BE2C (cell line): ENCODE data around the gene APEX1.
A peak's percentile ranks its signal among the peaks of the same experiment; 100 is the strongest.
"Not testable (repeated sequence)": the region's sequence is repeated elsewhere in the genome, so short reads cannot be mapped to it uniquely, and the experiment has no call there.

ENCODE experiments used
- DNase-seq: peaks from one replicate; pipeline ENCODE4 v3.0.0-alpha.2; 2020
- H3K27me3 ChIP-seq: fragments of 250-450 bp; sonication (Bioruptor Pico); 2 replicates; pipeline ENCODE4 v1.5.1; 2020; ENCODE audit warnings: mild to moderate bottlenecking
- H3K36me3 ChIP-seq: fragments of 250-450 bp; sonication (Bioruptor Pico); 2 replicates; pipeline ENCODE4 v1.5.1; 2020; ENCODE audit warnings: mild to moderate bottlenecking
- H3K4me1 ChIP-seq: fragments of 250-450 bp; sonication (Bioruptor Pico); 2 replicates; pipeline ENCODE4 v1.5.1; 2020
- H3K4me3 ChIP-seq: 2 replicates; pipeline ENCODE4 v1.5.1; 2011; ENCODE audit warnings: low read depth, low read length
- H3K9me3 ChIP-seq: fragments of 250-450 bp; sonication (Bioruptor Pico); 2 replicates; pipeline ENCODE4 v1.5.1; 2020
- TF ChIP-seq, protein P1 (sequence below): IDR thresholded peaks from 2 replicates; pipeline ENCODE4 v1.5.1; 2012; ENCODE audit warnings: mild to moderate bottlenecking, low read depth, low read length

APEX1 gene

DNA sequence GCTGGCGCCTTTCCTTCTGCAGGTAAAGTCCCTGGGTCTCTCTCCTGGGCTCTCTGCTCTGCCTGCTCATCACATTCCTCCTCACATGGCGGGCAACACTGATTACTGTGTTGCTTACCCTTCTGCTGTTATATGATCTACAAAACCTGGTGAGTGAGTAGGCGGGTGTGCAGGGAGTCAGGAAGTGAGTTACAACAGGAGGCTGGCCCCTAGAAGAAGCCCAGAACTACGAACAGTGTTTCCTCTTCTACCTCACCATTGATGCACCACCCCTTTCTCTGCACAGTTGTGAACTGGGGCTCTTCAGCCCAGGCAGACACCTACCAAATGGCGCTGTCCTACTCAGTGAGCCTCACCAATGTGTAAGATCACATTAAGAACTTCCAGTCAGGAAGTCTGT lies 14.1 kb upstream of the APEX1 start:
- TF ChIP-seq, protein P1, sequence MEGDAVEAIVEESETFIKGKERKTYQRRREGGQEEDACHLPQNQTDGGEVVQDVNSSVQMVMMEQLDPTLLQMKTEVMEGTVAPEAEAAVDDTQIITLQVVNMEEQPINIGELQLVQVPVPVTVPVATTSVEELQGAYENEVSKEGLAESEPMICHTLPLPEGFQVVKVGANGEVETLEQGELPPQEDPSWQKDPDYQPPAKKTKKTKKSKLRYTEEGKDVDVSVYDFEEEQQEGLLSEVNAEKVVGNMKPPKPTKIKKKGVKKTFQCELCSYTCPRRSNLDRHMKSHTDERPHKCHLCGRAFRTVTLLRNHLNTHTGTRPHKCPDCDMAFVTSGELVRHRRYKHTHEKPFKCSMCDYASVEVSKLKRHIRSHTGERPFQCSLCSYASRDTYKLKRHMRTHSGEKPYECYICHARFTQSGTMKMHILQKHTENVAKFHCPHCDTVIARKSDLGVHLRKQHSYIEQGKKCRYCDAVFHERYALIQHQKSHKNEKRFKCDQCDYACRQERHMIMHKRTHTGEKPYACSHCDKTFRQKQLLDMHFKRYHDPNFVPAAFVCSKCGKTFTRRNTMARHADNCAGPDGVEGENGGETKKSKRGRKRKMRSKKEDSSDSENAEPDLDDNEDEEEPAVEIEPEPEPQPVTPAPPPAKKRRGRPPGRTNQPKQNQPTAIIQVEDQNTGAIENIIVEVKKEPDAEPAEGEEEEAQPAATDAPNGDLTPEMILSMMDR: no peak
- Histone ChIP-seq H3K9me3 (no peaks in the 10 kb centered on the region), H3K4me1 (no peaks in the 10 kb centered on the region), H3K27me3 (peaks cover 11% of the 10 kb centered on the region; the same call in 1 of the 2 replicates), H3K4me3 (no peak overlapping the region), H3K36me3 (no peaks in the 10 kb centered on the region)
- DNase-seq: no peak

DNA sequence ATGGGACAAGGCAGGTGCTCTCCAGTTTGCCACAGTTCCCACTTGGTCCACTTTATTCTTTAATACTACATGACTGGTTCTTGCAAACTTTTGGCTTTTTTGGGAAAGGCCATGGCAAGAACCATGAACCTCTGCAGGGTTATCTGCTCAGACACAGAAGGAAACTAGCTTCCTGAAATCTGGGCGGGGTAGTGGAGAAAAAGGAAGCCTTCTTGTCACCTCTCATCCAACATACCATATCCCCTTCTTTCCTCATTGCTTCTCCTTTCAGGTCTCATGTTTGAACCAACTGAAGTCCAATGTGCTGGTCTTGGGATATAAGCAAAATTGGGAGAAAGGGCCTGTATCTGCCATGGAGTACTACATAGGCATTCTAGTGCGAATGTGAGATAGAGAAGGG lies 13.6 kb upstream of the APEX1 start:
- TF ChIP-seq, protein P1: no peak
- Histone ChIP-seq H3K27me3 (peaks cover 11% of the 10 kb centered on the region; the same call in 1 of the 2 replicates), H3K36me3 (peaks cover 4% of the 10 kb centered on the region)

DNA sequence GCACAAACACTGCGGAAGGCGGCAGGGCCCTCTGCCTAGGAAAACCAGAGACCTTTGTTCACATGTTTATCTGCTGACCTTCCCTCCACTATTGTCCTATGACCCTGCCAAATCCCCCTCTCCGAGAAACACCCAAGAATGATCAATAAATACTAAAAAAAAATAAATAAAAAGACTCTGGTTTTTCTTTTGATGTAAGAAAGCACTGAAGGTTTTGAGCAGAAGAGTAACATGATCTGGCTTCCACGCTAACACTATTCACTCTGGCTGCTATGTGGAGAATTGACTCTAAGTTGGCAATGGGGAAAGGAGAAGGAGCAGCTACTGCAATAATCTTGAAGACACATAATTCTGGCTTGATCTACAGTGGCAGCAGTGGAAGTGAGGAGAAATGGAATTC lies 11.4 kb upstream of the APEX1 start:
- not testable (repeated sequence) for H3K4me3 ChIP-seq, DNase-seq, H3K4me1 ChIP-seq

More for the DNA sequence above, 13.6 kb upstream of the APEX1 start:
- Histone ChIP-seq H3K4me3 (no peak overlapping the region), H3K9me3 (no peaks in the 10 kb centered on the region), H3K4me1 (no peaks in the 10 kb centered on the region)
- DNase-seq: no peak

DNA sequence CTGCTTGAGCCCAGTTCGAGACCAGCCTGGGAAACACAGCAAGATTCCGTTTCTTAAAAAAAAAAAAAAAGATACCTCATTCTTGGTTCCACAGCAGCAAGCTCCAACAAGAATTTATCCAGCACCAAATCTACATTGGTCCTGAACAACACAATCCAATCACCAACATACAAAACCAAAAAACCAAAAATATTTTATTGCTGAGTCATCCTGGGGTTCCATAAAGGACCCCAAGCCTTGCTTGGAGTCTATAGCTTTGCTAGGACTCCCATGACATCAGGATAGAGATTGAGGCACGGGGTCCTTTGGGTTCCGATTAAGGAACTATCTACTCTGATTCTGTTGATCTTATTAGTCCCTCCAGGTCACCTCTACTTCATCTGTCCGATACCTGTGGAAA lies 8.1 kb upstream of the APEX1 start:
- Histone ChIP-seq H3K9me3 (no peaks in the 10 kb centered on the region), H3K4me3 (no peak overlapping the region), H3K4me1 (no peaks in the 10 kb centered on the region), H3K36me3 (peaks cover 47% of the 10 kb centered on the region), H3K27me3 (no peaks in the 10 kb centered on the region)
- DNase-seq: no peak
- TF ChIP-seq, protein P1: no peak

More for the DNA sequence above, 11.4 kb upstream of the APEX1 start:
- H3K36me3 ChIP-seq: peaks cover 24% of the 10 kb centered on the region
- H3K27me3 ChIP-seq, H3K9me3 ChIP-seq: not testable (repeated sequence)

DNA sequence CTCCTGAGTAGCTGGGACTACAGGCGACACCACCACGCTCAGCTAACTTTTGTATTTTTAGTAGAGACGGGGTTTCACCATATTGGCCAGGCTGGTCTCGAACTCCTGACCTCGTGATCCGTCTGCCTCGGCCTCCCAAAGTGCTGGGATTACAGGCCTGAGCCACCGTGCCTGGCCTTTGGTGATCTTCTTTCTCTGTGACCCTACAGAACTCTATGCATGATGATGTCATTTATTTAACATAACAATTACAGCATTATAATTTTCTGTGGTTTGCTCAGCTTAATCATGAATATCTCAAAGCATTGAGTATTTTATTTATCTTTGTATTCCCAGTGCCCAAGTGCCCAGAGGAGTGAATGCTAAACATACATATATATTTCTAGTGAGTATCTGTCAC lies 2.2 kb upstream of the APEX1 start:
- H3K4me1 ChIP-seq, DNase-seq, H3K9me3 ChIP-seq, H3K4me3 ChIP-seq, H3K27me3 ChIP-seq: not testable (repeated sequence)
- H3K36me3 ChIP-seq: peaks cover 56% of the 10 kb centered on the region

DNA sequence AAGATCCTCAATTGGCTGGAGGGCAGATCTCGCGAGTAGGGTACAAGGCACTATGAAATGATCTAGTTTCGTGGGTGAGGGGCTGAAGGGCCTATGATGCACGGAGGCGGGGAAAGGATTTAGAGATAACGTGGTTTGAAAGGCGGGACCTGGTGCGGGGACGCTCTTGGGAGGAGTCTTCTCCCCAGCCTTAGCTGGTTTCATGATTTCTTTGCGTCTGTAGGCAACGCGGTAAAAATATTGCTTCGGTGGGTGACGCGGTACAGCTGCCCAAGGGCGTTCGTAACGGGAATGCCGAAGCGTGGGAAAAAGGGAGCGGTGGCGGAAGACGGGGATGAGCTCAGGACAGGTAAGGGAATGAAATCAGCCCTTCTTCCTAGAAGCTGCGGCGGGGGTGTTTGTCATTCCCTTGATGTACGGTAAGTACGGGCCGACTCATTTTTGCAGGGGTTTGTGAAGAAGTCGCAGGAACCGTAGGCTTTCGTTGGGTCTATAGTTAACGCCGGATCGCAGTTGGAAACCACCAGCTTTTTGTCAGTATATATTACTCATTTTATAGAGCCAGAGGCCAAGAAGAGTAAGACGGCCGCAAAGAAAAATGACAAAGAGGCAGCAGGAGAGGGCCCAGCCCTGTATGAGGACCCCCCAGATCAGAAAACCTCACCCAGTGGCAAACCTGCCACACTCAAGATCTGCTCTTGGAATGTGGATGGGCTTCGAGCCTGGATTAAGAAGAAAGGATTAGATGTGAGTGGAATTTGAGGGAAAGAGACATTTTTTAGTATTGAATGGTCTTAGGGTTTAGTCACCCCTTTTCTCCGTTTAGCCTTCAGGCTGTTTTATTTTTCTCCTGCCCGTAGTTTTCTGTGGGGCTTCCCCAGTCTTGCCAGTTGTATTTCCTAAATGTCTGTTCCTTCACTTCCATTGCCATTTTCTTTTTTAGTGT lies 602 bp downstream of the APEX1 start:
- Histone ChIP-seq H3K36me3 (peaks cover 47% of the 10 kb centered on the region), H3K4me3 (peak overlapping the region; percentile 97), H3K9me3 (no peaks in the 10 kb centered on the region), H3K27me3 (no peaks in the 10 kb centered on the region), H3K4me1 (no peaks in the 10 kb centered on the region)
- no peak for DNase-seq
- TF ChIP-seq, protein P1: no peak

DNA sequence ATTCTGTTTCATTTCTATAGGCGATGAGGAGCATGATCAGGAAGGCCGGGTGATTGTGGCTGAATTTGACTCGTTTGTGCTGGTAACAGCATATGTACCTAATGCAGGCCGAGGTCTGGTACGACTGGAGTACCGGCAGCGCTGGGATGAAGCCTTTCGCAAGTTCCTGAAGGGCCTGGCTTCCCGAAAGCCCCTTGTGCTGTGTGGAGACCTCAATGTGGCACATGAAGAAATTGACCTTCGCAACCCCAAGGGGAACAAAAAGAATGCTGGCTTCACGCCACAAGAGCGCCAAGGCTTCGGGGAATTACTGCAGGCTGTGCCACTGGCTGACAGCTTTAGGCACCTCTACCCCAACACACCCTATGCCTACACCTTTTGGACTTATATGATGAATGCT lies 1.9 kb downstream of the APEX1 start:
- no peaks in the 10 kb centered on the region for H3K9me3 ChIP-seq
- TF ChIP-seq, protein P1: no peak
- no peak for DNase-seq
- H3K4me1 ChIP-seq: no peaks in the 10 kb centered on the region
- peak overlapping the region; percentile 97 for H3K4me3 ChIP-seq
- peaks cover 40% of the 10 kb centered on the region for H3K36me3 ChIP-seq
- H3K27me3 ChIP-seq: no peaks in the 10 kb centered on the region
